Suprapubic skin (tissue), 4 donors: ENCODE measurements around the gene ARHGAP42. TPM values are rescaled to one million over a fixed set of nuclear protein-coding genes. Genes with fewer than 3 reads are reported as not detected.

ENCODE experiments used
- DNase-seq, 2 donors: peaks; one replicate each; pipeline ENCODE4 v3.0.0-alpha.2; 2019; ENCODE audit warnings: low spot score in 2 of 2
- H3K27ac ChIP-seq: fragments of 200-600 bp; sonication (generic); one replicate; pipeline ENCODE4 v1.5.1; 2019
- H3K27me3 ChIP-seq: fragments of 200-600 bp; sonication (generic); one replicate; pipeline ENCODE4 v1.5.1; 2019
- H3K36me3 ChIP-seq: fragments of 200-600 bp; sonication (generic); one replicate; pipeline ENCODE4 v1.5.1; 2019
- H3K4me1 ChIP-seq: fragments of 200-600 bp; sonication (generic); one replicate; pipeline ENCODE4 v1.5.1; 2019
- H3K4me3 ChIP-seq: fragments of 200-600 bp; sonication (generic); one replicate; pipeline ENCODE4 v1.5.1; 2019; ENCODE audit warnings: mild to moderate bottlenecking
- H3K9me3 ChIP-seq: fragments of 200-600 bp; sonication (generic); one replicate; pipeline ENCODE4 v1.5.1; 2019
- CTCF ChIP-seq, 2 donors: fragments of 200-600 bp in 1 of 2; fragments of 450-650 bp in 1 of 2; sonication (generic) in 1 of 2; IDR thresholded peaks; one replicate each; pipeline ENCODE4 v1.5.1; 2016 to 2019; ENCODE audit warnings: antibody characterized with exemption in 2 of 2, mild to moderate bottlenecking in 1 of 2, moderate library complexity in 1 of 2
- EP300 ChIP-seq: sonication (generic); formaldehyde crosslinking; IDR thresholded peaks from one replicate; pipeline ENCODE4 v1.6.1; 2017; ENCODE audit warnings: antibody characterized with exemption
- POLR2A ChIP-seq, 2 donors: fragments of 450-650 bp; IDR thresholded peaks; one replicate each; pipeline ENCODE4 v1.6.1; 2017; ENCODE audit warnings: antibody characterized with exemption in 2 of 2, mild to moderate bottlenecking in 2 of 2, moderate library complexity in 2 of 2
- POLR2AphosphoS5 ChIP-seq, 3 donors: sonication (generic); formaldehyde crosslinking; IDR thresholded peaks; one replicate each; pipeline ENCODE4 v1.6.1; 2017; ENCODE audit warnings: antibody characterized with exemption in 3 of 3
- WGBS: methylation state at CpG from one replicate; pipeline ENCODE4 v1.1.5; 2018; 5-methylcytosine and 5-hydroxymethylcytosine counted together
- total RNA-seq, 4 donors: library from RNA; depleted of rRNA; stranded (reverse); fragments of >200 nt; gene quantifications; one replicate each; pipeline ENCODE4 v1.1.0, GENCODE V29; 2016

Gene ARHGAP42
- total RNA-seq, 4 donors from 2014 or later, result 12.4 to 18.4 (median 14.4) TPM

- H3K27me3 ChIP-seq, result no peaks in the 10 kb centered on the region
- no peak for DNase-seq
- no peak overlapping the region for H3K4me3 ChIP-seq
- TF ChIP-seq EP300, result no peak
- no peak for TF ChIP-seq POLR2AphosphoS5 (IDR thresholded peaks at IDR 0.05)
- no peak for TF ChIP-seq POLR2A (IDR thresholded peaks at IDR 0.05)
- no peak for TF ChIP-seq CTCF (IDR thresholded peaks at IDR 0.05)
- H3K36me3 ChIP-seq, result no peaks in the 10 kb centered on the region
- WGBS, result 37% methylated on average over 7 of the region's 7 CpGs
- no peaks in the 10 kb centered on the region for H3K9me3 ChIP-seq
- no peak overlapping the region for H3K27ac ChIP-seq
- peaks cover 6% of the 10 kb centered on the region for H3K4me1 ChIP-seq
These were observed 215.5 kb downstream of the ARHGAP42 start for GRCh38 chr11:100902454-100903141.

- WGBS, result 31% methylated on average over 1 of the region's 1 CpG
- no peaks in the 10 kb centered on the region for H3K27me3 ChIP-seq
- no peaks in the 10 kb centered on the region for H3K36me3 ChIP-seq
- H3K9me3 ChIP-seq, result no peaks in the 10 kb centered on the region
- no peak for DNase-seq
- TF ChIP-seq POLR2A (IDR thresholded peaks at IDR 0.05) (no peak), EP300 (no peak), CTCF (IDR thresholded peaks at IDR 0.05) (no peak), POLR2AphosphoS5 (IDR thresholded peaks at IDR 0.05) (no peak)
- no peak overlapping the region for H3K27ac ChIP-seq
- H3K4me3 ChIP-seq, result no peak overlapping the region
- H3K4me1 ChIP-seq, result peaks cover 6% of the 10 kb centered on the region
These were observed 216.2 kb downstream of the ARHGAP42 start for GRCh38 chr11:100903284-100903683.

GRCh38 chr11:100905684-100906083, 218.6 kb downstream of the ARHGAP42 start:
- H3K4me1 ChIP-seq, result peaks cover 6% of the 10 kb centered on the region
- 90% methylated on average over 13 of the region's 13 CpGs for WGBS
- no peak overlapping the region for H3K4me3 ChIP-seq
- H3K36me3 ChIP-seq, result no peaks in the 10 kb centered on the region
- no peak overlapping the region for H3K27ac ChIP-seq
- H3K27me3 ChIP-seq, result no peaks in the 10 kb centered on the region
- TF ChIP-seq POLR2A (IDR thresholded peaks at IDR 0.05), result no peak
- TF ChIP-seq POLR2AphosphoS5 (IDR thresholded peaks at IDR 0.05), result no peak
- no peak for TF ChIP-seq CTCF (IDR thresholded peaks at IDR 0.05)
- no peak for TF ChIP-seq EP300
- no peaks in the 10 kb centered on the region for H3K9me3 ChIP-seq
- DNase-seq, result no peak

DNA sequence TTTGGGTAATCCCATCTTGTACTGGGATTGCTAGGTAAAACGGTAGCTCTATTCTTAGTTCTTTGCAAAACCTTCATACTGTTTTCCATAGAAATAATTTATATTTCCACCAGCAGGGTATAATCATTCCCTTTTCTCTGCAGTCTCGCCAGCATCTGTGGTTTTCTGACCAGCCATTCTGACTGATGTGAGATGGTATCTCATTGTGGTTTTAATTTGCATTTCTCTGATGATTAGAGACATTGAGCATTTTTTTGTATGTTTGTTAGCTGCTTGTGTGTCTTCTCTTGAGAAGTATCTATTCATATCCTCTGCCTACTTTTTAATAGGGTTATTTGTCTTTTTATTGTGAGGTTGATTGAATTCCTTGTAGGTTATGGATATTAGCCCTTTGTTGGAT, 221.7 kb downstream of the ARHGAP42 start:
- 75% methylated on average over 2 of the region's 2 CpGs for WGBS
- Histone ChIP-seq H3K27me3 (no peaks in the 10 kb centered on the region), H3K4me3 (no peak overlapping the region), H3K4me1 (no peaks in the 10 kb centered on the region), H3K27ac (no peak overlapping the region), H3K9me3 (no peaks in the 10 kb centered on the region), H3K36me3 (no peaks in the 10 kb centered on the region)
- TF ChIP-seq POLR2A (IDR thresholded peaks at IDR 0.05) (no peak), EP300 (no peak), CTCF (IDR thresholded peaks at IDR 0.05) (no peak), POLR2AphosphoS5 (IDR thresholded peaks at IDR 0.05) (no peak)
- no peak for DNase-seq

DNA sequence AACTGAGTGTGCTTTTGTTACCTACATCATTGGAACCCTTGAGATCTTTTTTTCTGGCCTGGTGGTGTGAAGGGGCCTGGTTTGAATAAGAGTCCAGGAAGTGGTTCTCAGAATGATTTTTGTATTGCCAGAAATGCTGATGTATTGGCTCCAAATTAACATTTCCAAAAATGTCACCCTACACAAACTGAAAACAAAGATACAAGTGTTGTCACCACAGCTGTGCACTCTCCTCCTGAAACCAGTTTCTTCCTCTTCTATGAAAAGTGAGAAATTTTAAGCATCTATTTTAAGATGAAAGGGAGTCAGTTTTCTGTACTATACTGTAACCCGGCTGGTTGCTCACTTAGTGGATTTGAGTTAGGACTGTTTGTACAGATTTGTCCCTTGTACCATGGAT, 223.7 kb downstream of the ARHGAP42 start:
- H3K4me3 ChIP-seq, result no peak overlapping the region
- no peak for TF ChIP-seq CTCF (IDR thresholded peaks at IDR 0.05)
- no peak for TF ChIP-seq EP300
- no peak for TF ChIP-seq POLR2A (IDR thresholded peaks at IDR 0.05)
- TF ChIP-seq POLR2AphosphoS5 (IDR thresholded peaks at IDR 0.05), result no peak
- no peaks in the 10 kb centered on the region for H3K9me3 ChIP-seq
- H3K27ac ChIP-seq, result no peak overlapping the region
- DNase-seq, result no peak
- H3K27me3 ChIP-seq, result no peaks in the 10 kb centered on the region
- WGBS, result 86% methylated on average over 1 of the region's 1 CpG
- H3K36me3 ChIP-seq, result no peaks in the 10 kb centered on the region
- no peaks in the 10 kb centered on the region for H3K4me1 ChIP-seq
